Lung (tissue), 12 donors: Measurements from ENCODE around the gene C2orf81. TPM values are rescaled to one million over a fixed set of nuclear protein-coding genes. Genes with fewer than 3 reads are reported as not detected.

ENCODE experiments used
- ATAC-seq: fragments of 200-7000 bp; cut with Tn5 transposase; one replicate; pipeline ENCODE4 v1.9.1; 2020; ENCODE audit warnings: moderate number of reproducible peaks; ENCODE audit not compliant: insufficient read depth, low FRiP score
- DNase-seq, 3 donors: peaks; one replicate each; pipeline ENCODE4 v3.0.0-alpha.2; 2013 to 2017
- H3K27ac ChIP-seq, 2 donors: one replicate each; pipeline ENCODE4 v1.5.1; 2013; ENCODE audit warnings: mild to moderate bottlenecking in 2 of 2, moderate library complexity in 2 of 2, control low read depth in 1 of 2, inconsistent platforms in 1 of 2, low read depth in 1 of 2, low read length in 1 of 2
- H3K27me3 ChIP-seq, 3 donors: one replicate each; pipeline ENCODE4 v1.5.1; 2013; ENCODE audit warnings: low read length in 2 of 3; ENCODE audit not compliant: control insufficient read depth in 3 of 3, insufficient read depth in 3 of 3
- H3K36me3 ChIP-seq, 4 donors: one replicate each; pipeline ENCODE4 v1.5.1; 2013; ENCODE audit warnings: low read length in 4 of 4, mild to moderate bottlenecking in 1 of 4, moderate library complexity in 1 of 4; ENCODE audit not compliant: control insufficient read depth in 4 of 4, insufficient read depth in 4 of 4
- H3K4me1 ChIP-seq, 5 donors: one replicate each; pipeline ENCODE4 v1.5.1; 2013; ENCODE audit warnings: low read length in 5 of 5, mild to moderate bottlenecking in 2 of 5, moderate library complexity in 1 of 5; ENCODE audit not compliant: control insufficient read depth in 5 of 5, insufficient read depth in 5 of 5
- H3K4me3 ChIP-seq: one replicate; pipeline ENCODE4 v1.5.1; 2013; ENCODE audit warnings: mild to moderate bottlenecking, control low read depth, moderate library complexity
- H3K9ac ChIP-seq, 2 donors: one replicate each; pipeline ENCODE4 v1.5.1; 2013; ENCODE audit warnings: low read length in 2 of 2, control low read depth in 1 of 2; ENCODE audit not compliant: insufficient read depth in 1 of 2
- H3K9me3 ChIP-seq, 4 donors: one replicate each; pipeline ENCODE4 v1.5.1; 2013; ENCODE audit warnings: low read length in 3 of 4, mild to moderate bottlenecking in 1 of 4, moderate library complexity in 1 of 4; ENCODE audit not compliant: control insufficient read depth in 4 of 4, insufficient read depth in 3 of 4
- WGBS, 2 donors: extraction: QIAGEN DNeasy Blood & Tissue Kit; methylation state at CpG; one replicate each; pipeline ENCODE4 v1.1.7; 2013; 5-methylcytosine and 5-hydroxymethylcytosine counted together
- polyA plus RNA-seq, 2 donors: library from polyadenylated mRNA; stranded (reverse); fragments of 200-250 nt; gene quantifications; one replicate each; pipeline ENCODE4 v1.2.1, GENCODE V29; 2013
- total RNA-seq, 2 donors: library from RNA; depleted of rRNA in 1 of 2; stranded (reverse); fragments of >200 nt in 1 of 2; gene quantifications; one replicate each; pipeline ENCODE4 v1.2.1, GENCODE V29; 2014 to 2021
- TF ChIP-seq, protein P1 (sequence below): IDR thresholded peaks from 2 replicates; pipeline ENCODE4 v1.5.1; 2012; ENCODE audit warnings: mild to moderate bottlenecking; ENCODE audit errors: control extremely low read depth, extremely low read depth
- donor health status: control.
- donor health status: control.
- donor health status: Bipolar disorder and iron deficiency.
- donor health status: healthy.
- donor health status: DM: yes; HTN: yes; CAD: no.

C2orf81 gene
- total and polyA plus RNA-seq, 4 donors = 3.4 to 16.9 (median 7.3) TPM

DNA sequence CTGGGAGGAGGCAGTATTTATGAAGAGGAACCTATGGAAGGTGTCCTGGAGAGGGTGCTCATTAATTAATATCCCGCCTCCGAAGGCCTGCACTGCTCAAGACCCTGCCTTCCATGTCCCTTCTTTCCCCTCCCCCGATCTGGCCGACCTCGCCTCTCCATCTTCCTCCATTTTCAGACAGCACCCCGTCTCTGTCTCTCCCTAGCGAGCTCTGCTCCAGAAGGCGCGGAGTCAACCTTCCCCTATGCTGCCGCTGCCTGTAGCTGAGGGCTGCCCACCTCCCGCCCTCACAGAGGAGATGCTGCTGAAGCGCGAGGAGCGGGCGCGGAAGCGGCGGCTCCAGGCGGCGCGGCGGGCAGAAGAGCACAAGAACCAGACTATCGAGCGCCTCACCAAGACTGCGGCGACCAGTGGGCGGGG lies 35.7 kb upstream of the C2orf81 start:
- ATAC-seq (no peak), DNase-seq (peak in 1 of 3 donors; percentile 49)
- TF ChIP-seq, protein P1, sequence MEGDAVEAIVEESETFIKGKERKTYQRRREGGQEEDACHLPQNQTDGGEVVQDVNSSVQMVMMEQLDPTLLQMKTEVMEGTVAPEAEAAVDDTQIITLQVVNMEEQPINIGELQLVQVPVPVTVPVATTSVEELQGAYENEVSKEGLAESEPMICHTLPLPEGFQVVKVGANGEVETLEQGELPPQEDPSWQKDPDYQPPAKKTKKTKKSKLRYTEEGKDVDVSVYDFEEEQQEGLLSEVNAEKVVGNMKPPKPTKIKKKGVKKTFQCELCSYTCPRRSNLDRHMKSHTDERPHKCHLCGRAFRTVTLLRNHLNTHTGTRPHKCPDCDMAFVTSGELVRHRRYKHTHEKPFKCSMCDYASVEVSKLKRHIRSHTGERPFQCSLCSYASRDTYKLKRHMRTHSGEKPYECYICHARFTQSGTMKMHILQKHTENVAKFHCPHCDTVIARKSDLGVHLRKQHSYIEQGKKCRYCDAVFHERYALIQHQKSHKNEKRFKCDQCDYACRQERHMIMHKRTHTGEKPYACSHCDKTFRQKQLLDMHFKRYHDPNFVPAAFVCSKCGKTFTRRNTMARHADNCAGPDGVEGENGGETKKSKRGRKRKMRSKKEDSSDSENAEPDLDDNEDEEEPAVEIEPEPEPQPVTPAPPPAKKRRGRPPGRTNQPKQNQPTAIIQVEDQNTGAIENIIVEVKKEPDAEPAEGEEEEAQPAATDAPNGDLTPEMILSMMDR = no peak
- peaks cover 6 to 33% (median 11%) of the 10 kb centered on the region in 5 donors for H3K4me1 ChIP-seq
- H3K36me3 ChIP-seq = peaks cover 0 to 8% (median 3%) of the 10 kb centered on the region in 4 donors
- H3K27me3 ChIP-seq = no peaks in the 10 kb centered on the region
- H3K9ac ChIP-seq = peak overlapping the region in 1 of 2 donors; percentile 62
- H3K9me3 ChIP-seq = no peaks in the 10 kb centered on the region
- H3K4me3 ChIP-seq = no peak overlapping the region
- 1 to 2% methylated on average over 22 to 27 of the region's 27 CpGs for WGBS, 2 donors
- peak overlapping the region; percentile 35 to 94 for H3K27ac ChIP-seq

DNA sequence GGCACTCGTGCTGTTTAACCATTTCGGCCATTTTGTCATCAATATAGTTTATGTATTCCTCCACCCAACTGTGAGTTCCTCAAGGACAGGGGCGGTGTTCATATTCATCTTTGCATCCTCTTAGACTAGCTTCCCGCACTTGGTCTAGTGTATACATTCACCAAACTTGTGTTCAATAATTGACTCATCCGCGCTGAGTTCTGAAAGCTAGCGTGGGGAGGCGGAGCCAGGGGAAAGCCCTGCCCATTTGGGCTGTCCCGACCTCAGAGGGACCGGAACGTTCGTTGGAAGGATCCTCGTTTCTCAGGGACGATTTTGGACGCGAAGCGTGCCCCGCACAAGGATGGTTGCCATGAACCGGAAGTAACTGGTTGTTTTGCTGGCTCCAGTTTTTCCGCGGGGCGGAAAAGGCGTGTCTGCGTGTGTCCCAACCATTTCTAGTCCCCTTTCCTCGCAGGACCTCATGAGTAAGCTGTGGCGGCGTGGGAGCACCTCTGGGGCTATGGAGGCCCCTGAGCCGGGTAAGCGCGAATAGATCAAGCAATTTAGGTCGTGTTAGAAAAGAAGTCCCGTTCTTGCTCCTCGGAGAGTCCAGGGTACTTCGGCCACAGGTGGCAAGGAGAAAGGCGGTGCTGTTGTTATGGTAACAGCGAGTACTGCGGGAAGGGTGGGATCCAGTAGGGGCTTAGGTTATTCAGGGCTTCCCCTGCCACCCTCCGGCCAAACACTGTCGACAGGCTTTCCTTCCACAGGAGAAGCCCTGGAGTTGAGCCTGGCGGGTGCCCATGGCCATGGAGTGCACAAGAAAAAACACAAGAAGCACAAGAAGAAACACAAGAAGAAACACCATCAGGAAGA lies 33.5 kb upstream of the C2orf81 start, which contains the start of gene INO80B:
INO80B (plus strand) TSS at position 434 of the 858 bp plus-strand sequence; CDS start at position 464, 30 bp downstream.
- TF ChIP-seq, protein P1 = no peak
- Histone ChIP-seq H3K4me3 (peak within 1 kb of the TSS; percentile 66), H3K27ac (peak within 1 kb of the TSS; percentile 50 to 65), H3K4me1 (peaks cover 6 to 33% (median 10%) of the 10 kb centered on the region in 5 donors), H3K9ac (peak within 1 kb of the TSS in 1 of 2 donors; percentile 50), H3K9me3 (no peaks in the 10 kb centered on the region), H3K36me3 (peaks cover 0 to 2% (median 0%) of the 10 kb centered on the region in 4 donors), H3K27me3 (no peaks in the 10 kb centered on the region)
- 0 to 1% methylated on average over 40 of the region's 40 CpGs for WGBS, 2 donors
- ATAC-seq (peak; percentile 79), DNase-seq (peak; percentile 98 to 99 (median 99))

DNA sequence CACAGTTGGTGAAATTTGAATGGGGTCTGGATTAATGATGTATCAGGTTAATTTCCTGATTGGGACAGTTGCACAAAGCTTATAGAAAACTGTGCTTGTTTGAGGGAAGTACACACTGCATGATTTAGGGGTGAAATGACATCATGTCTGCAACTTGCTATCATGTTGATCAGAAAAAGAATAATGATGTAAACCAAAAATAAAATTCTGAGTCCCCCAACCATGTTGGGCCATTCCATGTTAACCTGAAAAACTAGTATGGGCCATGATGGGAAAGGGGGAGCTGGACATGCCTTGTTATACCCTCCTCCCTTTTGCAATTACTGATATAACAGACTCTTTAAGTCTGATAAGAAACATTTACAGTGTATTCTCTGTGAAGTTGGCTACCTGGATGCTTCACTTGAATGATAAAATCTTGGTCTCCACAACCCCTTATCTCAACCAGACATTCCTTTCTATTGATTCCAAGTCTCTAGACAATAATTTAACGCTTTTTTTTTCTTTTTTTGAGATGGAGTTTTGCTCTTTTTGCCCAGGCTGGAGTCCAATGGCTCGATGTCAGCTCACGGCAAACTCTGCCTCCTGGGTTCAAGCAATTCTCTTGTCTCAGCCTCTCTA lies 29.3 kb upstream of the C2orf81 start:
- H3K27me3 ChIP-seq = no peaks in the 10 kb centered on the region
- H3K4me1 ChIP-seq = peaks cover 0 to 12% (median 4%) of the 10 kb centered on the region in 5 donors
- DNase-seq = no peak
- H3K27ac ChIP-seq = no peak overlapping the region
- no peaks in the 10 kb centered on the region for H3K36me3 ChIP-seq
- 80 to 97% methylated on average over 3 of the region's 3 CpGs for WGBS, 2 donors
- no peak for ATAC-seq
- no peak overlapping the region for H3K9ac ChIP-seq
- no peak overlapping the region for H3K4me3 ChIP-seq
- H3K9me3 ChIP-seq = no peaks in the 10 kb centered on the region
- TF ChIP-seq, protein P1 = no peak
